Measurements from ENCODE around the gene SMIM38. TPM values are rescaled to one million over a fixed set of nuclear protein-coding genes. Genes with fewer than 3 reads are reported as not detected.

The SMIM38 gene
- total RNA-seq, 1 donor from 2014 or later: 0.32 TPM

DNA sequence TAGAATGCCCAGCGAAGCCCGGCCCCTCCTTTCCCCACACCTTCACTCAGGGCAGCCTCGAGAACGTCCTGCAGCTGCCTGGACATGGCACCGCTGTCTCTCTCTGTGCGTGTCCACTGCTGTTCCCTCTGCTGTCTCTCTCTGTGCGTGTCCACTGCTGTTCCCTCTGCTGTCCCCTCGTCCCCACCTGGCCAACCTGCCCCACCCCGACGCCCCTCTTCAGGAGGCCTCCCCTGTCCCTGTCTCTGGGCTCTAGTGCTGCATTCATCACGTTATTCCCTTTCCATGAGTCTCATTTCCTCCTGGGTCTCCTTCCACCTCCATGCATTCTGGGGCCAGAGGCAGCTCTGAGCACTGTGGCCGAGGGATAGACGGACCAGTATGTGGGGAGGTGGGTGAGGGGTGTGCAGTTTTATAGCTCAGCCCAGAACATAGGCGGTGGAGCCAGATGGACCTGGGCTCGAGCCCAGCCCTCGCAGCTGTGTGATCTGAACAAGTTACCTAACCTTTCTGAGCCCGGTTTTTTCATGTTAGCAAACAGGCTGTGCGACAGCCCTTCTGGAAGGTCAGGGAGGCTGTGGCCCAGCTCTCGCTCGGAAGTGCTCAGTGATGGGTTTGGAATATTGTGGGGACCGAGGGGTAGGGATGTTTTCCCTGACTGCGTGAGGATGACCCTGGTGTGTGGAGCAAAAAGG, 41.9 kb upstream of the SMIM38 start:
- Mint-ChIP-seq H3K27me3 (ENCODE audit: unreplicated experiment) (peaks cover 5% of the 10 kb centered on the region), H3K27ac (ENCODE audit: unreplicated experiment) (no peak overlapping the region), H3K4me3 (ENCODE audit: unreplicated experiment) (no peak overlapping the region), H3K9me3 (ENCODE audit: unreplicated experiment) (peaks cover 7% of the 10 kb centered on the region), H3K36me3 (ENCODE audit: unreplicated experiment) (peaks cover 11% of the 10 kb centered on the region), H3K4me1 (ENCODE audit: low read depth, unreplicated experiment) (no peaks in the 10 kb centered on the region)
- no peak for DNase-seq
- TF ChIP-seq, protein P1, sequence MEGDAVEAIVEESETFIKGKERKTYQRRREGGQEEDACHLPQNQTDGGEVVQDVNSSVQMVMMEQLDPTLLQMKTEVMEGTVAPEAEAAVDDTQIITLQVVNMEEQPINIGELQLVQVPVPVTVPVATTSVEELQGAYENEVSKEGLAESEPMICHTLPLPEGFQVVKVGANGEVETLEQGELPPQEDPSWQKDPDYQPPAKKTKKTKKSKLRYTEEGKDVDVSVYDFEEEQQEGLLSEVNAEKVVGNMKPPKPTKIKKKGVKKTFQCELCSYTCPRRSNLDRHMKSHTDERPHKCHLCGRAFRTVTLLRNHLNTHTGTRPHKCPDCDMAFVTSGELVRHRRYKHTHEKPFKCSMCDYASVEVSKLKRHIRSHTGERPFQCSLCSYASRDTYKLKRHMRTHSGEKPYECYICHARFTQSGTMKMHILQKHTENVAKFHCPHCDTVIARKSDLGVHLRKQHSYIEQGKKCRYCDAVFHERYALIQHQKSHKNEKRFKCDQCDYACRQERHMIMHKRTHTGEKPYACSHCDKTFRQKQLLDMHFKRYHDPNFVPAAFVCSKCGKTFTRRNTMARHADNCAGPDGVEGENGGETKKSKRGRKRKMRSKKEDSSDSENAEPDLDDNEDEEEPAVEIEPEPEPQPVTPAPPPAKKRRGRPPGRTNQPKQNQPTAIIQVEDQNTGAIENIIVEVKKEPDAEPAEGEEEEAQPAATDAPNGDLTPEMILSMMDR (IDR thresholded peaks at IDR 0.05; ENCODE audit: partially characterized antibody, unreplicated experiment): no peak

DNA sequence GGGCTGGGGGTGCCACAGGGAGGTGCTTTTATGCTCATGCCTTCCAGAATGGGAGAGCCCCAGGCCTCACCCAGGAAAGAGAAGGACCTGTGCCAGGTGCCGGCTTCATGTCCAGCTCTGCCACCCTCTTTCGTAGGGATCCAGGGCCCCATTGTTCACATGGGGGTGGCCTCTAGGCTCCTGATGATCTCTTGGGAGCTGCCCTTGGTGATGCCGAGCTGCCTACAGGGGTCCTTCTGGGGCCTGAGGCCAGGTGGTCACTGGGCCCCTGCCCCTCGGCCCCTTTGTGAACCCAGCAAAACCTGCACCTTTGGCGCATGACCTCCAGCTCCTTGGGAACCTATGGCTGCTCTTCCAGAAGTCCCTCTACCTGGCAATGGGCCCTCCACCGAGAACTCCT, 41.4 kb upstream of the SMIM38 start:
- no peak for DNase-seq
- H3K4me3 Mint-ChIP-seq (ENCODE audit: unreplicated experiment): no peak overlapping the region
- H3K9me3 Mint-ChIP-seq (ENCODE audit: unreplicated experiment): peaks cover 10% of the 10 kb centered on the region
- peaks cover 5% of the 10 kb centered on the region for H3K27me3 Mint-ChIP-seq (ENCODE audit: unreplicated experiment)
- no peak overlapping the region for H3K27ac Mint-ChIP-seq (ENCODE audit: unreplicated experiment)
- H3K36me3 Mint-ChIP-seq (ENCODE audit: unreplicated experiment): peaks cover 11% of the 10 kb centered on the region
- TF ChIP-seq, protein P1 (IDR thresholded peaks at IDR 0.05; ENCODE audit: partially characterized antibody, unreplicated experiment): no peak
- H3K4me1 Mint-ChIP-seq (ENCODE audit: low read depth, unreplicated experiment): no peaks in the 10 kb centered on the region

DNA sequence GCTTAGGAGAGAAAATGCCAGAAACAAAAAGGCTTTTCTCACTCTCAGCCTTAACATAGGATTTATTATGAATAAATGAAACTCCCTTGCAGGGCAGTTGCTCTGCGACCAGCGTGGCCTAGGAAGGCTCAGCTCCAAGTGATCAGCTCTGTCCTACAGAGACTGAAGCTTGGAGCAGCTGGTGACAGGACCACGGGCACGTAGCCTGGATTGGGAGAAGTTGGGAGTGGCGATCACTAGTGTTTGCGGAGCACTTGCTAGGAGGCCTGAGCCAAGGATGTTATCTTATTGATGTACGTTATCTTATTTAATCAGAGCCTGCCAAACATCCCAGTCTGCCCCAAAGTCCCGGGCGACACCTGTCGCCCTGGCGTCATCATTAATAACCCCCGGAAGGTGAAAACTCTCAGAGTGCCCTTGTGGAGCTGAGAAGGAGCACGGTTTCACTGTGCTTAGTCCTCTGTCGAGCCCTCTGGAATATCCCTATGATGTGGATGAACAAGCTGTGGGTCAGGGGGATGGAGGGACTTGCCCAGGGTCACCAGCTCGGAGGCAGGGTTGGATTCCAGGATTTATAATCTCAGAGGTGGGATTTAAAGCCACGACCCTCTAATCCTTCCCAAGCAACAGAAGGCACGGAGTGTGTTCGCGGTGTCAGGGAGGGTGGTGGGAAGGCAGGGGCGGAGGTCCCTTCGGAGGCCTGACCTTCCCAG, 40.8 kb upstream of the SMIM38 start:
- H3K4me1 Mint-ChIP-seq (ENCODE audit: low read depth, unreplicated experiment): no peaks in the 10 kb centered on the region
- peaks cover 10% of the 10 kb centered on the region for H3K9me3 Mint-ChIP-seq (ENCODE audit: unreplicated experiment)

DNA sequence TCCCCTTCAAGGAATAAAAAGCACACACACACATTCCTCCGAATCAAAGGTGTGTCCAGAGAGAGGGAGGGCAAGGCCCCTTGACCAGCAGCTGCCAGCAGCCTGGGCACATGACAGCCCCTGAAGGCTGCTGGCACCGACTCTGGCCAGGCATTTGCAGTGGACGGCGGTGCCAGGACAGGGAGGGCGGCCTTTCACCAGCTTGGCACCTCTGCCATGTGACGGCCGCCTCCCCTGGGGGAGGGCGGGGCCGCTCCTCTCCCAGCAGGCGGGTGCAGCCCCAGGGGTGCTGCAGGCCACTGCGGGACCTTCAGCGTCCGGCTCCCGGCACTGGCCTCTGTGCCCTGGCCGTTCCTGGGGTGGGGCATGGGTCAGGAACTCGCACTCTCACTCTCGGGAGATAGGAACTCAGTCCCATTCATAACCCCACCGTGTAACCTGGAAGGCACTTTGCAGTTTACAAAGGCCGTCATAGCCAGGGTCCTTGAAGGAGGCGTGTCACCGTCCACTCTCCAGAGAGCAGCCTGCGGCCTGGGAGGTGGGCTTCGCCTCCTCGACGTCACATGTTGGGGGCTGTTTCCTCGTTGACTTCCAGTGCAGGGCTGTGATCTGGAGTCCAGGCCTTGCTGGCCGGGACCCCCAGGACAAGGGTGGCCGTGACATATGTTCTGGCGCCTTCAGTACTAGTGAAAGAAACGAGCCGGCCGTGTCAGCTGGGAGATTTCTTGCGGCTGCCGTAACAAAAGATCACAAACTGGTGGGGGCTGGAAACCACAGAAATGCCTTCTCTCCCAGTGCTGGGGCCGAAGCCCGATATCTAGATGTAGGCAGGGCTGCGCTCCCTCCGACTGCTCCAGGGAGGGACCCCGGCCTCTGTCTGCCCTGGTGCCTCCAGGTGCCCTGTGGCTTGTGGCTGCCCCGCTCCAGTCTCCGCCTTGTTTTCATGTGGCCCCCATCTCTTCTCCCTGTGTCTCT, 39.9 kb upstream of the SMIM38 start:
- H3K9me3 Mint-ChIP-seq (ENCODE audit: unreplicated experiment): peaks cover 6% of the 10 kb centered on the region
- peak overlapping the region; percentile 7 for H3K4me3 Mint-ChIP-seq (ENCODE audit: unreplicated experiment)
- no peaks in the 10 kb centered on the region for H3K4me1 Mint-ChIP-seq (ENCODE audit: low read depth, unreplicated experiment)
- H3K36me3 Mint-ChIP-seq (ENCODE audit: unreplicated experiment): peaks cover 3% of the 10 kb centered on the region
- H3K27ac Mint-ChIP-seq (ENCODE audit: unreplicated experiment): no peak overlapping the region
- peaks cover 8% of the 10 kb centered on the region for H3K27me3 Mint-ChIP-seq (ENCODE audit: unreplicated experiment)
- DNase-seq: no peak
- TF ChIP-seq, protein P1 (IDR thresholded peaks at IDR 0.05; ENCODE audit: partially characterized antibody, unreplicated experiment): no peak

More for the DNA sequence above, 40.8 kb upstream of the SMIM38 start:
- Mint-ChIP-seq H3K27ac (ENCODE audit: unreplicated experiment) (no peak overlapping the region), H3K4me3 (ENCODE audit: unreplicated experiment) (no peak overlapping the region), H3K36me3 (ENCODE audit: unreplicated experiment) (peaks cover 11% of the 10 kb centered on the region), H3K27me3 (ENCODE audit: unreplicated experiment) (peaks cover 7% of the 10 kb centered on the region)
- TF ChIP-seq, protein P1 (IDR thresholded peaks at IDR 0.05; ENCODE audit: partially characterized antibody, unreplicated experiment): no peak
- DNase-seq: no peak

Data from glutamatergic neuron (in vitro differentiated cells).